ENCODE measurements around the gene DHRS3.

DHRS3 gene

DNA sequence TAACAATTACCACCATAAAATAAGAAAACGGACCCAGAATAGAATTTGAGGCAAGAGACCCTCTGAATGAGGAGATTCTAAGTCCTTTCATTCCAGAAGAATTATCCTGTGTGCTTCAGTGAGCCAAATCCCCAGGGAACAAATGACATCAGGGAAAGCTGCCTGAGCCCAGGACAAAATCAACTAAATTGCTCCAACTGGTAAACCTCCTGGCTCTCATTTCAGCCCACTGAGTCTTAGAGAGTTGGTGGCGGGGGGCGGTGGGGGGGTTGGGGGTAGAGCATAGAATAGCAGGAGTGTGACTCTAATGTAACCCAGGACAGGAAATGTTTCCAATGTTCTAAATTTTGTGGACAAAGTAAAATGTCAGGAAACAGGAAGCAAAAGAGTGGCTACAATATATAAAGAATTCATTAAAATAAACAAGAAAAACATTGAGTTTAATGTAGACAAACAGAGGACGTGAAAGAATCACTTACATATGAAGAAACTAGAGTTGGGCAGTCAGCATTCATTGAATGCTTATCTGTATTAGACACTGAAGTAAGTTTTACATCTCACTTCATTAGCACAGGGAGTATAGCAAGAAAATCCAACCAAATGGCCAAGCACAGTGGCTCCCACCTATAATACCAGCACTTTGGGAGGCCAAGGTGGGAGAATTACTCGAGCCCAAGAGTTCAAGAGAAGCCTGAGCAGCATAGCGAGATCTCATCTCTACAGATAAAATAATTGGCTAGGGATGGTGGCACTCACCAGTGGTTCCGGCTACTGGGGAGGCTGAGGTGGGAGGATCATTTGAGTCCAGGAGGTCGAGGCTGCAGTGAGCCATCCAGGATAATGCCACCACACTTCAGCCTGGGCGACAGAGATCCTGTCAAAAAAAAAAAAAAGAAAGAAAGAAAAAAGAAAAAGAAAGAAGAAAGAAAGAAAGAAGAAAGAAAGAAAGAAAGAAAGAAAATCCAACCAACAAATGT is 75.1 kb downstream of the DHRS3 start:
- POLR2A ChIA-PET, result no interaction called here
- TF ChIP-seq, protein P1, sequence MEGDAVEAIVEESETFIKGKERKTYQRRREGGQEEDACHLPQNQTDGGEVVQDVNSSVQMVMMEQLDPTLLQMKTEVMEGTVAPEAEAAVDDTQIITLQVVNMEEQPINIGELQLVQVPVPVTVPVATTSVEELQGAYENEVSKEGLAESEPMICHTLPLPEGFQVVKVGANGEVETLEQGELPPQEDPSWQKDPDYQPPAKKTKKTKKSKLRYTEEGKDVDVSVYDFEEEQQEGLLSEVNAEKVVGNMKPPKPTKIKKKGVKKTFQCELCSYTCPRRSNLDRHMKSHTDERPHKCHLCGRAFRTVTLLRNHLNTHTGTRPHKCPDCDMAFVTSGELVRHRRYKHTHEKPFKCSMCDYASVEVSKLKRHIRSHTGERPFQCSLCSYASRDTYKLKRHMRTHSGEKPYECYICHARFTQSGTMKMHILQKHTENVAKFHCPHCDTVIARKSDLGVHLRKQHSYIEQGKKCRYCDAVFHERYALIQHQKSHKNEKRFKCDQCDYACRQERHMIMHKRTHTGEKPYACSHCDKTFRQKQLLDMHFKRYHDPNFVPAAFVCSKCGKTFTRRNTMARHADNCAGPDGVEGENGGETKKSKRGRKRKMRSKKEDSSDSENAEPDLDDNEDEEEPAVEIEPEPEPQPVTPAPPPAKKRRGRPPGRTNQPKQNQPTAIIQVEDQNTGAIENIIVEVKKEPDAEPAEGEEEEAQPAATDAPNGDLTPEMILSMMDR (IDR thresholded peaks at IDR 0.05; ENCODE audit: control extremely low read depth, extremely low read depth, low read depth, missing control alignments), result no peak
- CTCF ChIA-PET, result no interaction called here
- DNase-seq (ENCODE audit: extremely low spot score), result no peak

DNA sequence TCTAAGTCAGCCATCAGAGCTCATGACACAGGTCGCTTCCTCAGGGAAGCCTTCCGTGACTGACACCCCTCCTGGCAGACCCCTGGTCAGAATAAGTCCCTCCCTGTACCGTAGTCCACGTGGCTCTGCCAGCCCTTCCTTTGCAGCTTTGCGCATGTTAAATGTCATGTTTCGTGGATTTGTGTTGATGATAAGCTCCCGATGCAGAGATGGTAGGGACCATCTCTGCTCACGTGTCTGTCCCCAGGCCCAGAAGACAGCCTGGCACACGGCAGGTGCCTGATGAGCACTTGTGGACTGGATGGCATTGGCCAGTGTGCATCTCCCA is 75.9 kb downstream of the DHRS3 start:
- no peak for DNase-seq (ENCODE audit: extremely low spot score)
- CTCF ChIA-PET, result no interaction called here
- POLR2A ChIA-PET, result no interaction called here
- TF ChIP-seq, protein P1 (IDR thresholded peaks at IDR 0.05; ENCODE audit: control extremely low read depth, extremely low read depth, low read depth, missing control alignments), result no peak

DNA sequence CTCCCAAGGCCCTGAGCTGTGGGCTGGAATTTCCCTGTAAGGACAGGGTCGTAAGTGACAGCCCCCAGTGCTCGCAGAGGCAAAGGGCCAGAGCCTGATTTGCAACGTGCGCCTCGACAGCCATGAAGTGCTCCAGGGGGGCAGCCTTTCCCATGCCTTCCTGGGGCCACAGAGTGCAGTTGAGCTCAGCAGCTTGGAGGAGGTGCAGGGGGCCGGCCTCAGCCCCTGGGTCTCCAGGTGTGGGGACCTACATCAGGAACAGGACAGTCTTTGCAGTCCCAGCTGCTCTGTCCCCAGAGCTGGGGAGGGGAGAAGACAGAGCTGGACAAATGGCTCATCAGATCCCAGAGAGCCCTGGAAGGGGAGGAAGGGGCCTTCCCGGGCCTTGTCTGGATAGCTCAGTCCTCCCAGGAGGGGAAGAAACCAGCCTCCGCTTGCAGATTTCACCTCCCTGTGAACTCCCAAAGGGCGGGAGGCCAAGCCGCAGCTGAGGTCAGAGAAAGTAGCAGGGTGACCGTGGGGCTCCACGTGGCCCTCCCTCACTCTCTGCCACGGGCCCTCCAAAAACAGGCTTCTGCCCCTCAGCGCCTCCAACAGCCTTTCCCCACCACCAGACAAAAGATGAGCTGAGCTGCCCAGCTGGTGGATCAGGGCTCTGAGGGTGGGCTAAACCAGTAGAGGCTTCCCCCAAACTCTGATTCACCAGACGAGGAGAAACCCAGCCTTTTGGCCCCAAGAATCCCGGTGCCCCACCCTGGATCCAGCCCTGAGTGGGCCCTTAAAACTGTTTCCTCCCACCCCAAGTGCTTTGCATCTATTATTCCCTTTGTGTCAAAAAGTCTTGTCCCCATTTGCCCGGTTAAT is 76.5 kb downstream of the DHRS3 start:
- ChIA-PET POLR2A (no interaction called here), CTCF (interaction anchor here (1.2 kb wide), 1 partner anchor 19 kb away, joined by 3 read pairs; no protein-coding TSS in a partner anchor)
- DNase-seq (ENCODE audit: extremely low spot score), result no peak
- TF ChIP-seq, protein P1 (IDR thresholded peaks at IDR 0.05; ENCODE audit: control extremely low read depth, extremely low read depth, low read depth, missing control alignments), result no peak

DNA sequence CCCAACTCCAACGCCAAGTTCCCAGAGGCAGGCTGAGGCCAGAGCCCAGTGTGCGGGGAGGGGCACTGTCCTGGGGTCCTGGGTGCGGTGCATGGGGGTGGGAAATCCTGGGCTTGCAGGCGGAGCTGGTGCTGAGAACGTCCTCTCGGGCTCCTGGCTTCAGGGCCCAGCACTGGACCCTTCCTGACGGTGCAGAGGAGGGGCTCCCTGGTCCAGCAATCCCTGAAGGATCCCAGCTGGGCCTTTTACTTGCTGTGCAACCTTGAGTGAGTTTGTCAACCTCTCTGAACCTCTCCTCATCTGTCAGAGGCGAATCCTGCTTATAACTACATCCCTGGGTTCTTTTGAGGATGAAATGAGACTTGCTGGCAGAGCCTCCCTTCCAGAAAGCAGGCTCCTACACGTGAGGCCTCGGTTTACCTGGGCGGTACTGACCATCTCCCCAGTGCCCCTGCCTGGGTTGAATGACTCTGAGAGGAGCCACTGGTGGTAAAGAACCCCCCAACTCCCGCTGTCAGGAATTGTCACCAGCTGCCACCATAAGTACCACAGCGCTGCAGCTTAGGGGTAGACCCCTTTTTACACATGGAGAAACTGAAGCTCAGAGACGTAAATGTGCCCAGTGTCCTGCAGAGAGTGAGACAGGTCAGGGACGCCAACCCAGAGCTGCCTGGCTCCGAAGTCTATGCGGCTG is 77.3 kb downstream of the DHRS3 start:
- TF ChIP-seq, protein P1 (IDR thresholded peaks at IDR 0.05; ENCODE audit: control extremely low read depth, extremely low read depth, low read depth, missing control alignments), result no peak
- CTCF ChIA-PET, result interaction anchor here (1.2 kb wide), 1 partner anchor 20 kb away, joined by 3 read pairs; no protein-coding TSS in a partner anchor
- no peak for DNase-seq (ENCODE audit: extremely low spot score)
- POLR2A ChIA-PET, result no interaction called here

DNA sequence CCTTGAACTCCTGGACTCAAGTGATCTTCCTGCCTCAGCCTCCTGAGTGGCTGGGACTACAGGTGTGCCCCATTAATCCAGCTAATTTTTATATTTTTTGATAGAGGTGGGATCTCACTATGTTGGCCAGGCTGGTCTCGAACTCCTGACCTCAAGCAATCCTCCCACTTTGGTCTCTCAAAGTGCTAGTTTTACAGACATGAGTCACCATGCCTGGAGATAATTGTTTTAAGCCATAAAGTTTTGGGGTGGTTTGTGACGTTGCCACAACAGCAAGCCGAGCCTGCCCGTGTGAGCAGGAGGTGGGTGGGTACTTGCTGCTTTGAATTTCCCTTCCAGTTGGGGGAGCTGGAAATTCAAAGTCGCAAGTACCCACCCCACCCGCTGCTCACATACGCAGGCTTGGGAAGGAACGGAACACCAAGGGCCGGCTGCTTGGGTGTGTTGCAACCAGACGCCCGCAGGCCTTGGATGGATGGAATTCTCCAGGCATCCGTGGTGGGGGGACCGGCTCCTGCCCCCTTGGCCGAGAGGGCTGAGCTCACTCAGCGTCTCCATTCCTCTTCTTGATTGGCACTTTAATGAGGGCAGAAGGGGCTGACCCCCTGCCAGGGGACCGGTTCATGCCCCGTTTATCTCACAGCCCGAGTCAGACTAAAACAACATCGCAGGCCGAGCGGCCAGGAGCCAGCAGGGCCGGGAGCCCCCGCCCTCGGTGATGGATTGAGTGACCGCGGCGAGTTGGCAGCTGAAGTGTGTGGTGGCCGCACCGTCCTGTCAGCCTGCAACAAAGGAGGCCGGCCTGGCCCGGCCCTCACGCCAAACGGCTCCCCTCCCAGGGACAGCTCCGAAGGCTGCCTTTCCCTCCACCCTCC is 78.1 kb downstream of the DHRS3 start:
- no peak for DNase-seq (ENCODE audit: extremely low spot score)
- TF ChIP-seq, protein P1 (IDR thresholded peaks at IDR 0.05; ENCODE audit: control extremely low read depth, extremely low read depth, low read depth, missing control alignments), result no peak
- CTCF ChIA-PET, result interaction anchor here (1.2 kb wide), 1 partner anchor 20 kb away, joined by 3 read pairs; no protein-coding TSS in a partner anchor
- POLR2A ChIA-PET, result no interaction called here

Measured in GM10248 (cell line).